Testis (tissue), 2 donors: ENCODE measurements around the gene CCDC120.

ENCODE experiments used
- CTCF ChIP-seq, 3 experiments: fragments of 450-650 bp in 2 of 3; fragments of 200-600 bp in 1 of 3; sonication (generic) in 1 of 3; IDR thresholded peaks; one replicate each; pipeline ENCODE4 v1.5.1; 2016 to 2019; ENCODE audit warnings: antibody characterized with exemption in 3 of 3, mild to moderate bottlenecking in 2 of 3, moderate library complexity in 1 of 3
- POLR2A ChIP-seq: fragments of 450-650 bp; IDR thresholded peaks from one replicate; pipeline ENCODE4 v1.6.1; 2017; ENCODE audit warnings: antibody characterized with exemption, mild to moderate bottlenecking, moderate library complexity

GRCh38 chrX:49064735-49065134 lies 5.9 kb downstream of the CCDC120 start:
- TF ChIP-seq CTCF (IDR thresholded peaks at IDR 0.05) (no peak), POLR2A (no peak)
